Posterior vena cava (tissue), 2 donors: ENCODE results near the gene CA10. TPM values are rescaled to one million over a fixed set of nuclear protein-coding genes. Genes with fewer than 3 reads are reported as not detected.

Source experiments
- DNase-seq: peaks from one replicate; pipeline ENCODE4 v3.0.0-alpha.2; 2020; ENCODE audit warnings: low spot score
- intact Hi-C, 2 donors: fragments of 100-400 bp; cut with DNase I; formaldehyde crosslinking; loops; one replicate each; pipeline versions ENCODE4 v1.14.1 to v1.14.2; 2022 to 2023
- total RNA-seq, 2 donors: library from RNA; stranded (reverse); fragmentation: NEBNext Ultra II Directional; extraction: Animal tissue kit (Norgen Biotek cat#: 25700); gene quantifications; one replicate each; pipeline ENCODE4 v1.2.1, GENCODE V29; 2021
- donor health status: DM: yes; HTN: yes; CAD: no.
- donor health status: DM: yes; HTN: yes; CAD: no.

The CA10 gene
- total RNA-seq, 2 donors from 2014 or later: not detected

- DNase-seq: no peak
- intact Hi-C loops: no loop called here
Measured at GRCh38 chr17:51802544-51802943, 356.0 kb downstream of the CA10 start.

DNA sequence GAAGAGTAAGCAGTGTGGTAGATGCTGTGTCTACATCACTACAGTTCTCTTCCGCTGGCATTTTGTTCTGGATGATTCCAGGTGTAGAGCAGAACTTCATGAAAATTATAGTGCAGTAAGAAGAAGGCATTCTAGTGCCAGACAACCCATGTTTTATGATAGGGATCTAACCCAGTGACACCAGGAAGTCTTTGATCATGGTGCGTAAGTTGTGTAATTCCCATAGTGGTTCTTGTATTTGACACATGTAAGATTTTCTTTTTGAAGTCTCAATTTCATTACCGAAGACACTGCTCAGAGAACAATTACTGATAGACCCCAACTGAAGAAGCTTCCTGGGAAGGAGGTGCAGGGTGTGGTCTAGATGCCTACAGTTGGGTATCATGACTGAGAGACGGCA lies 356.9 kb downstream of the CA10 start:
- intact Hi-C loops: no loop called here
- DNase-seq: no peak

DNA sequence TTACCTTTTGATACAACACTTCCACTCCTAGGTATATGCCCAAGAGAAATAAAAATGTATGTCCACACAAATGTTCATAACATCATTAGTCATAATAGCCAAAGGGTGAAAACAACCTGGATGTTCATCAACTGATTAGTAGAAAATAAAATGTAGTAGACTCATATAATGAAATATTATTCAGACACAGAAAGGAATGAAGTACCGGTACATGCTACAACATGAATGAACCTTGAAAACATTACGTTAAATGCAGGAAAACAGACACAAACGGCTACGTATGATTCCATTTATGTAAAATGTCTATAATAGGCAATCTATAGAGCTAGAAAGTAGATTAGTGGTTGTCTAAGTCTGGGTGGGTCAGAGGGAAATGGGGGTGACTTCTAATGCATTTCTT lies 358.5 kb downstream of the CA10 start:
- intact Hi-C loops: no loop called here
- DNase-seq: no peak

- intact Hi-C loops: no loop called here
- DNase-seq: no peak
Measured at GRCh38 chr17:51799240-51799639, 359.3 kb downstream of the CA10 start.

- DNase-seq: no peak
- intact Hi-C loops: no loop called here
Measured at GRCh38 chr17:51797150-51797549, 361.4 kb downstream of the CA10 start.

- intact Hi-C loops: no loop called here
- no peak for DNase-seq
Measured at GRCh38 chr17:51796026-51796425, 362.5 kb downstream of the CA10 start.

DNA sequence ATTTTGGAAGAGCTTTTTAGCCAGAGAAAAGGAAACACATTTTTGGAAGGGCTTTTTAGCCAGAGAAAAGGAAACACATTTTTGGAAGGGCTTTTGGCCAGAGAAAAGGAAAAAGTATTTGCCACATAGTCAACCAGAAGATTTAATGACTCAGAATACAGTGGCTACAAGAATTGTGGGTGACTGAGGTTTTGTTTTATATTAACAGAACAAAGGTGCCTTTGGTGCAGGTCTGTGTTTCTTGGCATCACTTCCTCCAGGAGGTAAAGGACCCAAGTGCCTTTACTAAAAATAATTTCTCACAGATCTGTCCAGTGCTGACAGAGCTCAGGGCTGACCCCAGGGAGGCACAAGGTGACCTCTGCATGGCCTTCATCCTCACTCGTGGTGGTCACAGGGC lies 363.1 kb downstream of the CA10 start:
- DNase-seq: no peak
- intact Hi-C loops: no loop called here

DNA sequence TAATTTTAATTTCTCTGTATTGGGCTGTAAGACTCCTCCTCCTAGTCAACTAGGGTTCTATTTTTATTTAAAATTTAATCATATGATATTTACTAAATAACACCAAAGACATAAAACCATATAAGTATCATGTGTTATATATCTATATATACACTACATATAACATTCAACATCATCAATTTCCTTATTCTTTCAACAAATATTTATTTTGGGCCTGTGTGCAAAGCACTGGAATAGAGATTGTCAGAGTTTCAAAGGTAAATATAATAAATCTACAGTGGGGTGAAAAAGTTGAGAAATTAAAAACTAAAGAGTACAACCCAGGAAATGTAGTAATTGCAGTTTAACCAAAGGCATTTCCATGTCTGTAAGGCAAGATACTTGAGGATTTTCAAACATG lies 364.0 kb downstream of the CA10 start:
- intact Hi-C loops: no loop called here
- DNase-seq: no peak

DNA sequence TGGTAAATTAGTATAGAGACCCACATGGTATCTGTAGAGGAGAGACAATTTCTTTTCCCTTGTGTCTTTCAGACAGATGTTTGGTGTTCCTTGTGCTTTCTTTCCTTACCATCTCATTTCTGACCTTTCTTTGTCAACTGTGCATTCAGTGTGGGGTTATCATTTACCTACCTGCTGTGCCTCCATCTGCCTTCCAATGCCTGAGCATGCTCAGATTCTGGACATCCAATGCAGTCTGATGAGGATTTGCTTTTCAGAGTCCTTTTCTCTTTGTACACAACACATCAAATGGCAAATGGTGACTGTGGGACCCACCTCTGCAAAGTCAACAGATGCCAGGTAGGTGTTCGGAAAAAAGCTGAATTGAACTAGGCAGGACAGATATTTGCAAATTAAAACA lies 364.8 kb downstream of the CA10 start:
- intact Hi-C loops: no loop called here
- DNase-seq: no peak

GRCh38 chr17:51778842-51779241 lies 379.7 kb downstream of the CA10 start:
- intact Hi-C loops: no loop called here

DNA sequence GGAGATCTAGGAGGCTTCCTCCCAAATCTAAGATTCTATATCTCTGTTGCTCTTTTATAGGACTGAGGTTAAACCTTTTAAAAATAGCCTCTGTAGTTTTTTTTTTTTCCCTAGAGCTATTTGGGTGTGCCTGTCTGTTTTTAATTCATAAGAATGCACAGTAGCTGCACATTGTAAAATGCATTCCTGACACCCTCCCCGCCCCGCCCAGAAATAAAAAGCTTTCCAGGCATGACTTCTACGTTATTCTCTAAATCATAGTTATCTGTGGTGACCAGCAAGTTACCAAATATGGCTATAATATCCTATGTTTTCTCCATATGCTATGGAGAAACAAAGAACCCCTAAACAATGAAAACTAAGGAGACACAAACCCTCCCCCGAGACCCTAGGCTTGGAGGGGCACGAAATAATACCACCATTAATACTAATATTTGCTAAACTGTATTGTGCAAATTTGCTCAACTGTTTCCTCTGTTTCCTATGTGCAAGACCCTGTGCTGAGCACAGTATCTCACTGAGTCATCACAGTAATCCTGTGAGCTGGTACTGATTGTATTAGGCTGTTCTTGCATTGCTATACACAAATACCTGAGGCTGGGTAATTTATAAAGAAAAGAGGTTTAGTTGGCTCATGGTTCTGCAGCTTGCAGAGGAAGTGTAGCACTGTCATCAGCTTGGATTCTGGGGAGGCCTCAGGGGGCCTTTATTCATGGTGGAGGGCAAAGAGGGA lies 388.3 kb downstream of the CA10 start:
- intact Hi-C loops: no loop called here

More at GRCh38 chr17:51778842-51779241, 379.7 kb downstream of the CA10 start:
- DNase-seq: no peak

DNA sequence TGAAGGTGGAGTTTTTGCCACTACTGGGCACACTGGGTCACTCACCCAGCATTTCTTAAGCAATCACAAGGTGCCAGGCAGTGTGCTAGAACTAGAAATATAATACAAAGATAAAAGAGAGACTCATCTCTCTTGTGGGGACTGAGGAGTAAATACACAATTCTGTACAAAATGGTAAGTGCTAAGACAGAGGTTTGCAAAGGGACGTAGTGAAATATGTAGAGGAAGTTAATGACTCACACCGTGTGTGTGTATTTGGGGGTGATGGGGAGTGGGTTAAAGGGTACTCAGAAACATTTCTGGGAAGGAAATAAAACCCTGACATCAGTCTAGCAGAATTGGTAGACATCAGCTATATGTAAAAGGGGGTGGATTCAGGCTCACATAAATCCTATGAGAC lies 389.3 kb downstream of the CA10 start:
- DNase-seq: no peak
- intact Hi-C loops: loop anchor here in 1 of 2 donors (10.0 kb wide), 1 partner anchor 336 kb away; no protein-coding TSS in a partner anchor

More for the DNA sequence above, 388.3 kb downstream of the CA10 start:
- DNase-seq: no peak

GRCh38 chr17:51768706-51769105 lies 389.8 kb downstream of the CA10 start:
- DNase-seq: no peak
- intact Hi-C loops: loop anchor here in 1 of 2 donors (10.0 kb wide), 1 partner anchor 336 kb away; no protein-coding TSS in a partner anchor

DNA sequence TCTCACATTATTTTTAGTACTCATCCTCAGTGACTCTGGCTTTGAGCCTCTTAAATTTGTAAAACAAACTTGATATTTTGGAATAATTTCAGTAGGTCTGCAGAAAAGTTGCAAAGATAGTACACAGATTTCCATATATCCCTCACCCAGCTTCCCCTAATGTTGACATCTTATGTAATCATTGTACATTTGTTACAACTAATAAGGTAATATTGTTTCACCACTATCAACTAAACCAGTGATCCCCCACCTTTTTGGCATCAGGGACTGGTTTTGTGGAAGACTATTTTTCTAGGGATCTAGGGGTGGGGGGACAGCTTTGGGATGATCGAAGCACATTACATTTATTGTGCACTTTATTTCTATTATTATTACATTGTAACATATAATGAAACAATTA lies 391.2 kb downstream of the CA10 start:
- no peak for DNase-seq
- intact Hi-C loops: loop anchor here in 1 of 2 donors (10.0 kb wide), 1 partner anchor 338 kb away; no protein-coding TSS in a partner anchor

- intact Hi-C loops: loop anchor here in 1 of 2 donors (10.0 kb wide), 1 partner anchor 339 kb away; no protein-coding TSS in a partner anchor
- no peak for DNase-seq
Measured at GRCh38 chr17:51765282-51766135, 393.0 kb downstream of the CA10 start.

GRCh38 chr17:51764387-51764971 lies 394.0 kb downstream of the CA10 start:
- no peak for DNase-seq
- intact Hi-C loops: loop anchor here (5.0 to 10.0 kb wide), 3 partner anchors 340 to 573 kb away; no protein-coding TSS in a partner anchor

DNA sequence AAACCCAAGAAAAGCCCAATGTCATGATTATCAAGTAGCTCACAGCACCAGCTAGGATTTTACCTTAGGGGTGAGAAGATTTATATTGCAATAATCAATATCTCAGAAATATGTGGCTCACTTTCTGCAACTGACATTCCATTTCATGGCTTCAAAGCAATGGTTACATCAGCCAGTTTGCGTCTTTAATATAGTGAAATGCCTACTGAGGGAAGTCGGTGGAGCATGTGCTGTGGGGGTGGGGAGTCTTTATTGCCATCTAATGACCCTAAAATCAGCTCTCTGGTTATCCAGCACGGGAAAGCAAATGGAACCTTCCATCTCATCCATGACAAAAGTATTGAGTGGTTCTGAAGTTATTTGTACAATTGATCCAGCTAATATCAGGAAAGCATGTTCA lies 395.5 kb downstream of the CA10 start:
- DNase-seq: no peak
- intact Hi-C loops: loop anchor here (5.0 to 10.0 kb wide), 3 partner anchors 342 to 574 kb away; no protein-coding TSS in a partner anchor

DNA sequence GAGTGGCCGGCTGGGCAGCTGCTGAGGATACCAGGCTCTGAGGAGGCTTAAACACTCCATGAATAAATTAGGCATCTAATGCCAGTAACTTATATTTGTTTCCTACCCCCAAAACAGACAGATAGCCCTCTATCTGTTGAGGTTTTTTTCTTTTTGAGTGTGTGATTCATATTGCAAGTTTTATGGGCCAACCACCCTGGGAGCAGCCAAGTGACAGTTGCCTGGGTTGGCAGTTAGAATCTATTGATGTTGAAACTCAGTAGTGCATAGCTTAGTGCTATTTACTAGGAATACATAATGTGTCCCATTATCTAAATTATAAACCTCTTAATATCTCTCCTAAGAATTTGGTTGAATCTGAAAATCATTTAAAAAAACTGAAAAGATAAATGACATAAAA lies 397.4 kb downstream of the CA10 start:
- intact Hi-C loops: loop anchor here (5.0 to 10.0 kb wide), 3 partner anchors 344 to 576 kb away; no protein-coding TSS in a partner anchor
- no peak for DNase-seq

DNA sequence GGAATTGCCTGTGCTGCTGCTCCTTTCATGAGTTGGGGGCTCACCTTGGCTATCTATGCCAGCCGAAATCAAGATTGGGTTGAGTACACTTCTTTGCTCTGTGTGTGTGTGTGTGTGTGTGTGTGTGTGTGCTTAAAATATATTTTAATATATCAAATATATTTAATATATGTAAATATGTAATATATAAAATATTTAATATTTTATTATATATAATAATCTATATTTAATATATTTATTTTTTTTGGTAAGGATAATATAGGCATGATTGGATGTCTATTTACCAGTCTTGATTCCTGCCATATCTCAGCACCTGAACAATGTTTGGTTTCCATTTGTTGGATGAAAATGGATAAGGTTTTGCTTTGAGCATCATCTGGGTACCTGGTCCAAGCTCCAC lies 399.3 kb downstream of the CA10 start:
- intact Hi-C loops: no loop called here
- DNase-seq: no peak

- intact Hi-C loops: no loop called here
- DNase-seq: no peak
Measured at GRCh38 chr17:51751072-51751471, 407.4 kb downstream of the CA10 start.
